ENCODE data around the gene GTPBP8. TPM values are rescaled to one million over a fixed set of nuclear protein-coding genes. Genes with fewer than 3 reads are reported as not detected.
A peak's percentile ranks its signal among the peaks of the same experiment; 100 is the strongest.

Gene GTPBP8
- polyA plus RNA-seq, 1 donor (not counting 4 experiments of a cell fraction or from before 2014, with no cell fraction given) = 16.9 TPM

GRCh38 chr3:112976953-112977352 is 13.8 kb upstream of the GTPBP8 start:
- no peak for FAIRE-seq
- TF ChIP-seq CTCF (optimal IDR thresholded peaks at IDR 0.05 in 1 of 3, IDR thresholded peaks at IDR 0.05 in 1 of 3, conservative IDR thresholded peaks at IDR 0.05 in 1 of 3; ENCODE audit: extremely low read depth in 1 of 3, insufficient read depth in 2 of 3, low read length in 3 of 3) = no peak
- no peak for TF ChIP-seq EZH2 (IDR thresholded peaks at IDR 0.05; ENCODE audit: low read length)
- dilution Hi-C loops (cut with MboI; ENCODE audit: extremely low pct_ligation_motif_present, low sequenced_read_pairs) = no loop called here

GRCh38 chr3:112979244-112979832 is 11.4 kb upstream of the GTPBP8 start:
- Histone ChIP-seq H3K27me3 (ENCODE audit: control insufficient read depth, extremely low read depth, insufficient read depth, low read length) (no peaks in the 10 kb centered on the region), H3K4me1 (ENCODE audit: control insufficient read depth, extremely low read depth, insufficient read depth, low read length) (no peaks in the 10 kb centered on the region), H3K9ac (ENCODE audit: control insufficient read depth, extremely low read depth, insufficient read depth, low read length) (no peak overlapping the region), H3K9me1 (ENCODE audit: control insufficient read depth, extremely low read depth, insufficient read depth, low read length) (no peaks in the 10 kb centered on the region), H3K36me3 (ENCODE audit: control insufficient read depth in 2 of 2, extremely low read depth in 1 of 2, insufficient read depth in 2 of 2, low read length in 2 of 2) (no peaks in the 10 kb centered on the region), H2AFZ (ENCODE audit: control insufficient read depth, low read length) (no peak overlapping the region), H3K4me2 (ENCODE audit: control insufficient read depth, extremely low read depth, insufficient read depth, low read depth, low read length) (no peak overlapping the region), H3K9me3 (ENCODE audit: control insufficient read depth, low read depth, low read length) (no peaks in the 10 kb centered on the region), H3K27ac (ENCODE audit: control insufficient read depth, insufficient read depth, low read length) (no peak overlapping the region), H4K20me1 (ENCODE audit: control insufficient read depth, extremely low read depth, insufficient read depth, low read length) (no peaks in the 10 kb centered on the region), H3K79me2 (ENCODE audit: control insufficient read depth, insufficient read depth, low read length) (no peaks in the 10 kb centered on the region), H3K4me3 (ENCODE audit: control insufficient read depth in 2 of 3, extremely low read depth in 1 of 3, insufficient read depth in 2 of 3, low read depth in 1 of 3, low read length in 3 of 3) (no peak overlapping the region)
- DNase-seq (ENCODE audit: low read depth, low spot score) (no peak), FAIRE-seq (peak; percentile 48)
- peak in 2 of 3 experiments; percentile 45 for TF ChIP-seq CTCF (optimal IDR thresholded peaks at IDR 0.05 in 1 of 3, IDR thresholded peaks at IDR 0.05 in 1 of 3, conservative IDR thresholded peaks at IDR 0.05 in 1 of 3; ENCODE audit: extremely low read depth in 1 of 3, insufficient read depth in 2 of 3, low read length in 3 of 3)
- no peak for TF ChIP-seq EZH2 (IDR thresholded peaks at IDR 0.05; ENCODE audit: low read length)
- dilution Hi-C loops (cut with MboI; ENCODE audit: extremely low pct_ligation_motif_present, low sequenced_read_pairs) = no loop called here

More at GRCh38 chr3:112976953-112977352, 13.8 kb upstream of the GTPBP8 start:
- no peaks in the 10 kb centered on the region for H3K36me3 ChIP-seq (ENCODE audit: control insufficient read depth in 2 of 2, extremely low read depth in 1 of 2, insufficient read depth in 2 of 2, low read length in 2 of 2)
- no peaks in the 10 kb centered on the region for H3K9me1 ChIP-seq (ENCODE audit: control insufficient read depth, extremely low read depth, insufficient read depth, low read length)
- H3K9me3 ChIP-seq (ENCODE audit: control insufficient read depth, low read depth, low read length) = no peaks in the 10 kb centered on the region
- no peaks in the 10 kb centered on the region for H3K27me3 ChIP-seq (ENCODE audit: control insufficient read depth, extremely low read depth, insufficient read depth, low read length)
- H4K20me1 ChIP-seq (ENCODE audit: control insufficient read depth, extremely low read depth, insufficient read depth, low read length) = no peaks in the 10 kb centered on the region
- H3K4me3 ChIP-seq (ENCODE audit: control insufficient read depth in 2 of 3, extremely low read depth in 1 of 3, insufficient read depth in 2 of 3, low read depth in 1 of 3, low read length in 3 of 3) = no peak overlapping the region
- H3K4me2 ChIP-seq (ENCODE audit: control insufficient read depth, extremely low read depth, insufficient read depth, low read depth, low read length) = no peak overlapping the region
- no peak for DNase-seq (ENCODE audit: low read depth, low spot score)
- no peak overlapping the region for H3K27ac ChIP-seq (ENCODE audit: control insufficient read depth, insufficient read depth, low read length)
- no peaks in the 10 kb centered on the region for H3K79me2 ChIP-seq (ENCODE audit: control insufficient read depth, insufficient read depth, low read length)
- H3K9ac ChIP-seq (ENCODE audit: control insufficient read depth, extremely low read depth, insufficient read depth, low read length) = no peak overlapping the region
- H2AFZ ChIP-seq (ENCODE audit: control insufficient read depth, low read length) = no peak overlapping the region
- H3K4me1 ChIP-seq (ENCODE audit: control insufficient read depth, extremely low read depth, insufficient read depth, low read length) = no peaks in the 10 kb centered on the region

Data from keratinocyte (primary cell).